ENCODE measurements around the gene SORCS1.
A peak's percentile ranks its signal among the peaks of the same experiment; 100 is the strongest.

The SORCS1 gene

GRCh38 chr10:107118866-107119265, 45.6 kb downstream of the SORCS1 start:
- H3K27me3 ChIP-seq (ENCODE audit: control insufficient read depth, insufficient read depth, low read length, poor library complexity, severe bottlenecking): no peaks in the 10 kb centered on the region
- no peaks in the 10 kb centered on the region for H3K36me3 ChIP-seq (ENCODE audit: control insufficient read depth, insufficient read depth, low read length)
- H3K4me1 ChIP-seq (ENCODE audit: control insufficient read depth, insufficient read depth, low read length): no peaks in the 10 kb centered on the region
- no peak overlapping the region for H3K27ac ChIP-seq (ENCODE audit: insufficient read depth, low read depth, low read length, poor library complexity, severe bottlenecking)
- H3K9me3 ChIP-seq (ENCODE audit: control insufficient read depth, low read length): no peaks in the 10 kb centered on the region
- no peak overlapping the region for H3K4me3 ChIP-seq (ENCODE audit: insufficient read depth, low read depth, low read length)

GRCh38 chr10:107104026-107104652, 60.4 kb downstream of the SORCS1 start:
- no peaks in the 10 kb centered on the region for H3K9me3 ChIP-seq (ENCODE audit: control insufficient read depth, low read length)
- H3K27me3 ChIP-seq (ENCODE audit: control insufficient read depth, insufficient read depth, low read length, poor library complexity, severe bottlenecking): no peaks in the 10 kb centered on the region
- no peaks in the 10 kb centered on the region for H3K36me3 ChIP-seq (ENCODE audit: control insufficient read depth, insufficient read depth, low read length)
- 84 to 93% methylated on average over 4 of the region's 4 CpGs for WGBS, 2 experiments
- peaks cover 10% of the 10 kb centered on the region for H3K4me1 ChIP-seq (ENCODE audit: control insufficient read depth, insufficient read depth, low read length)
- H3K27ac ChIP-seq (ENCODE audit: insufficient read depth, low read depth, low read length, poor library complexity, severe bottlenecking): no peak overlapping the region
- no peak overlapping the region for H3K4me3 ChIP-seq (ENCODE audit: insufficient read depth, low read depth, low read length)

GRCh38 chr10:107103174-107104025, 61.1 kb downstream of the SORCS1 start:
- Histone ChIP-seq H3K36me3 (ENCODE audit: control insufficient read depth, insufficient read depth, low read length) (no peaks in the 10 kb centered on the region), H3K4me1 (ENCODE audit: control insufficient read depth, insufficient read depth, low read length) (peaks cover 10% of the 10 kb centered on the region), H3K9me3 (ENCODE audit: control insufficient read depth, low read length) (no peaks in the 10 kb centered on the region), H3K27me3 (ENCODE audit: control insufficient read depth, insufficient read depth, low read length, poor library complexity, severe bottlenecking) (no peaks in the 10 kb centered on the region), H3K27ac (ENCODE audit: insufficient read depth, low read depth, low read length, poor library complexity, severe bottlenecking) (peak overlapping the region; percentile 38), H3K4me3 (ENCODE audit: insufficient read depth, low read depth, low read length) (no peak overlapping the region)
- 56 to 66% methylated on average over 8 of the region's 8 CpGs for WGBS, 2 experiments

- 79 to 91% methylated on average over 2 of the region's 2 CpGs for WGBS, 2 experiments
- H3K9me3 ChIP-seq (ENCODE audit: control insufficient read depth, low read length): no peaks in the 10 kb centered on the region
- H3K36me3 ChIP-seq (ENCODE audit: control insufficient read depth, insufficient read depth, low read length): no peaks in the 10 kb centered on the region
- H3K4me1 ChIP-seq (ENCODE audit: control insufficient read depth, insufficient read depth, low read length): peaks cover 4% of the 10 kb centered on the region
- no peaks in the 10 kb centered on the region for H3K27me3 ChIP-seq (ENCODE audit: control insufficient read depth, insufficient read depth, low read length, poor library complexity, severe bottlenecking)
- H3K27ac ChIP-seq (ENCODE audit: insufficient read depth, low read depth, low read length, poor library complexity, severe bottlenecking): no peak overlapping the region
- H3K4me3 ChIP-seq (ENCODE audit: insufficient read depth, low read depth, low read length): no peak overlapping the region
Measured at GRCh38 chr10:107098326-107098725, 66.2 kb downstream of the SORCS1 start.

- Histone ChIP-seq H3K36me3 (ENCODE audit: control insufficient read depth, insufficient read depth, low read length) (no peaks in the 10 kb centered on the region), H3K4me3 (ENCODE audit: insufficient read depth, low read depth, low read length) (no peak overlapping the region), H3K27me3 (ENCODE audit: control insufficient read depth, insufficient read depth, low read length, poor library complexity, severe bottlenecking) (no peaks in the 10 kb centered on the region), H3K4me1 (ENCODE audit: control insufficient read depth, insufficient read depth, low read length) (peaks cover 2% of the 10 kb centered on the region), H3K27ac (ENCODE audit: insufficient read depth, low read depth, low read length, poor library complexity, severe bottlenecking) (no peak overlapping the region), H3K9me3 (ENCODE audit: control insufficient read depth, low read length) (no peaks in the 10 kb centered on the region)
- WGBS, 2 experiments: 93 to 95% methylated on average over 6 of the region's 6 CpGs
Measured at GRCh38 chr10:107094824-107095522, 69.5 kb downstream of the SORCS1 start.

GRCh38 chr10:107092321-107092720, 72.2 kb downstream of the SORCS1 start:
- no peaks in the 10 kb centered on the region for H3K27me3 ChIP-seq (ENCODE audit: control insufficient read depth, insufficient read depth, low read length, poor library complexity, severe bottlenecking)
- no peak overlapping the region for H3K4me3 ChIP-seq (ENCODE audit: insufficient read depth, low read depth, low read length)
- H3K36me3 ChIP-seq (ENCODE audit: control insufficient read depth, insufficient read depth, low read length): no peaks in the 10 kb centered on the region
- H3K9me3 ChIP-seq (ENCODE audit: control insufficient read depth, low read length): no peaks in the 10 kb centered on the region
- peaks cover 7% of the 10 kb centered on the region for H3K4me1 ChIP-seq (ENCODE audit: control insufficient read depth, insufficient read depth, low read length)
- WGBS, 2 experiments: 88 to 94% methylated on average over 1 of the region's 1 CpG
- H3K27ac ChIP-seq (ENCODE audit: insufficient read depth, low read depth, low read length, poor library complexity, severe bottlenecking): no peak overlapping the region

GRCh38 chr10:107091126-107091525, 73.4 kb downstream of the SORCS1 start:
- H3K27ac ChIP-seq (ENCODE audit: insufficient read depth, low read depth, low read length, poor library complexity, severe bottlenecking): no peak overlapping the region
- H3K27me3 ChIP-seq (ENCODE audit: control insufficient read depth, insufficient read depth, low read length, poor library complexity, severe bottlenecking): no peaks in the 10 kb centered on the region
- H3K36me3 ChIP-seq (ENCODE audit: control insufficient read depth, insufficient read depth, low read length): no peaks in the 10 kb centered on the region
- H3K4me3 ChIP-seq (ENCODE audit: insufficient read depth, low read depth, low read length): no peak overlapping the region
- H3K4me1 ChIP-seq (ENCODE audit: control insufficient read depth, insufficient read depth, low read length): peaks cover 7% of the 10 kb centered on the region
- no peaks in the 10 kb centered on the region for H3K9me3 ChIP-seq (ENCODE audit: control insufficient read depth, low read length)
- 83 to 86% methylated on average over 2 of the region's 2 CpGs for WGBS, 2 experiments

GRCh38 chr10:107085665-107086525, 78.6 kb downstream of the SORCS1 start:
- no peak overlapping the region for H3K27ac ChIP-seq (ENCODE audit: insufficient read depth, low read depth, low read length, poor library complexity, severe bottlenecking)
- WGBS, 2 experiments: 63 to 79% methylated on average over 5 of the region's 6 CpGs

GRCh38 chr10:107083388-107084009, 81.0 kb downstream of the SORCS1 start:
- peaks cover 9% of the 10 kb centered on the region for H3K4me1 ChIP-seq (ENCODE audit: control insufficient read depth, insufficient read depth, low read length)
- H3K9me3 ChIP-seq (ENCODE audit: control insufficient read depth, low read length): no peaks in the 10 kb centered on the region
- H3K4me3 ChIP-seq (ENCODE audit: insufficient read depth, low read depth, low read length): no peak overlapping the region
- WGBS, 2 experiments: 59 to 64% methylated on average over 2 of the region's 3 CpGs
- H3K36me3 ChIP-seq (ENCODE audit: control insufficient read depth, insufficient read depth, low read length): no peaks in the 10 kb centered on the region
- H3K27ac ChIP-seq (ENCODE audit: insufficient read depth, low read depth, low read length, poor library complexity, severe bottlenecking): no peak overlapping the region
- H3K27me3 ChIP-seq (ENCODE audit: control insufficient read depth, insufficient read depth, low read length, poor library complexity, severe bottlenecking): no peaks in the 10 kb centered on the region

More at GRCh38 chr10:107085665-107086525, 78.6 kb downstream of the SORCS1 start:
- H3K9me3 ChIP-seq (ENCODE audit: control insufficient read depth, low read length): no peaks in the 10 kb centered on the region
- no peaks in the 10 kb centered on the region for H3K36me3 ChIP-seq (ENCODE audit: control insufficient read depth, insufficient read depth, low read length)
- peaks cover 16% of the 10 kb centered on the region for H3K4me1 ChIP-seq (ENCODE audit: control insufficient read depth, insufficient read depth, low read length)
- H3K4me3 ChIP-seq (ENCODE audit: insufficient read depth, low read depth, low read length): no peak overlapping the region
- H3K27me3 ChIP-seq (ENCODE audit: control insufficient read depth, insufficient read depth, low read length, poor library complexity, severe bottlenecking): no peaks in the 10 kb centered on the region
